Suprapubic skin (tissue), 4 donors: ENCODE data around the gene STIM2. TPM values are rescaled to one million over a fixed set of nuclear protein-coding genes. Genes with fewer than 3 reads are reported as not detected.
"Not testable (repeated sequence)": the region's sequence is repeated elsewhere in the genome, so short reads cannot be mapped to it uniquely, and the experiment has no call there.

Source experiments
- DNase-seq, 2 donors: peaks; one replicate each; pipeline ENCODE4 v3.0.0-alpha.2; 2019; ENCODE audit warnings: low spot score in 2 of 2
- H3K27ac ChIP-seq: fragments of 200-600 bp; sonication (generic); one replicate; pipeline ENCODE4 v1.5.1; 2019
- H3K27me3 ChIP-seq: fragments of 200-600 bp; sonication (generic); one replicate; pipeline ENCODE4 v1.5.1; 2019
- H3K36me3 ChIP-seq: fragments of 200-600 bp; sonication (generic); one replicate; pipeline ENCODE4 v1.5.1; 2019
- H3K4me1 ChIP-seq: fragments of 200-600 bp; sonication (generic); one replicate; pipeline ENCODE4 v1.5.1; 2019
- H3K4me3 ChIP-seq: fragments of 200-600 bp; sonication (generic); one replicate; pipeline ENCODE4 v1.5.1; 2019; ENCODE audit warnings: mild to moderate bottlenecking
- H3K9me3 ChIP-seq: fragments of 200-600 bp; sonication (generic); one replicate; pipeline ENCODE4 v1.5.1; 2019
- EP300 ChIP-seq: sonication (generic); formaldehyde crosslinking; IDR thresholded peaks from one replicate; pipeline ENCODE4 v1.6.1; 2017; ENCODE audit warnings: antibody characterized with exemption
- POLR2A ChIP-seq, 2 donors: fragments of 450-650 bp; IDR thresholded peaks; one replicate each; pipeline ENCODE4 v1.6.1; 2017; ENCODE audit warnings: antibody characterized with exemption in 2 of 2, mild to moderate bottlenecking in 2 of 2, moderate library complexity in 2 of 2
- POLR2AphosphoS5 ChIP-seq, 3 donors: sonication (generic); formaldehyde crosslinking; IDR thresholded peaks; one replicate each; pipeline ENCODE4 v1.6.1; 2017; ENCODE audit warnings: antibody characterized with exemption in 3 of 3
- WGBS: methylation state at CpG from one replicate; pipeline ENCODE4 v1.1.5; 2018; 5-methylcytosine and 5-hydroxymethylcytosine counted together
- total RNA-seq, 4 donors: library from RNA; depleted of rRNA; stranded (reverse); fragments of >200 nt; gene quantifications; one replicate each; pipeline ENCODE4 v1.1.0, GENCODE V29; 2016
- TF ChIP-seq, protein P1 (sequence below), 2 donors: fragments of 200-600 bp in 1 of 2; fragments of 450-650 bp in 1 of 2; sonication (generic) in 1 of 2; IDR thresholded peaks; one replicate each; pipeline ENCODE4 v1.5.1; 2016 to 2019; ENCODE audit warnings: antibody characterized with exemption in 2 of 2, mild to moderate bottlenecking in 1 of 2, moderate library complexity in 1 of 2

Gene STIM2
- total RNA-seq, 4 donors from 2014 or later, result 20.2 to 37.3 (median 27.5) TPM

DNA sequence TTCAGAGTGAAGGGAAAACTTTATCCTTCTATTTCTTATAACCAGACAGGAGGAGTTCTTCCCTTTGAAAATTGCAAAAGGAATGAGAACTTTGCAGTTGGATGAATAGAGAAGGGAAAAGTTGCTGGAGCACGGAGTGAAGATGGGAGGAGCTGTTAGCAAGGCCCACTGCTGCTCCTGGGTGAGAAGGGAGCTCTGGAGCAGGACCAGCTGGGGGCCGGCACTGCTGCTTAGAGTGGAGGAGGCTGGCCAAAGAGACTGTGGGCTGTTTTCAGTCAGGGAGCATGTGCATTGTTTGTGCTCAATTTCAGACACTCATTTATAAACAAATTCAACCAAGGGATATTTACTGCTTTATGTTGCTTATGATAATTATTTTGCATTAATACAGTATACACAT is 164.2 kb downstream of the STIM2 start:
- TF ChIP-seq EP300 (no peak), POLR2A (IDR thresholded peaks at IDR 0.05) (no peak), POLR2AphosphoS5 (IDR thresholded peaks at IDR 0.05) (no peak)
- TF ChIP-seq, protein P1, sequence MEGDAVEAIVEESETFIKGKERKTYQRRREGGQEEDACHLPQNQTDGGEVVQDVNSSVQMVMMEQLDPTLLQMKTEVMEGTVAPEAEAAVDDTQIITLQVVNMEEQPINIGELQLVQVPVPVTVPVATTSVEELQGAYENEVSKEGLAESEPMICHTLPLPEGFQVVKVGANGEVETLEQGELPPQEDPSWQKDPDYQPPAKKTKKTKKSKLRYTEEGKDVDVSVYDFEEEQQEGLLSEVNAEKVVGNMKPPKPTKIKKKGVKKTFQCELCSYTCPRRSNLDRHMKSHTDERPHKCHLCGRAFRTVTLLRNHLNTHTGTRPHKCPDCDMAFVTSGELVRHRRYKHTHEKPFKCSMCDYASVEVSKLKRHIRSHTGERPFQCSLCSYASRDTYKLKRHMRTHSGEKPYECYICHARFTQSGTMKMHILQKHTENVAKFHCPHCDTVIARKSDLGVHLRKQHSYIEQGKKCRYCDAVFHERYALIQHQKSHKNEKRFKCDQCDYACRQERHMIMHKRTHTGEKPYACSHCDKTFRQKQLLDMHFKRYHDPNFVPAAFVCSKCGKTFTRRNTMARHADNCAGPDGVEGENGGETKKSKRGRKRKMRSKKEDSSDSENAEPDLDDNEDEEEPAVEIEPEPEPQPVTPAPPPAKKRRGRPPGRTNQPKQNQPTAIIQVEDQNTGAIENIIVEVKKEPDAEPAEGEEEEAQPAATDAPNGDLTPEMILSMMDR (IDR thresholded peaks at IDR 0.05), result no peak
- no peak for DNase-seq
- H3K9me3 ChIP-seq, result no peaks in the 10 kb centered on the region
- no peak overlapping the region for H3K4me3 ChIP-seq
- H3K4me1 ChIP-seq, result no peaks in the 10 kb centered on the region
- no peaks in the 10 kb centered on the region for H3K27me3 ChIP-seq
- peaks cover 10% of the 10 kb centered on the region for H3K36me3 ChIP-seq
- WGBS, result 65% methylated on average over 2 of the region's 2 CpGs
- H3K27ac ChIP-seq, result no peak overlapping the region

DNA sequence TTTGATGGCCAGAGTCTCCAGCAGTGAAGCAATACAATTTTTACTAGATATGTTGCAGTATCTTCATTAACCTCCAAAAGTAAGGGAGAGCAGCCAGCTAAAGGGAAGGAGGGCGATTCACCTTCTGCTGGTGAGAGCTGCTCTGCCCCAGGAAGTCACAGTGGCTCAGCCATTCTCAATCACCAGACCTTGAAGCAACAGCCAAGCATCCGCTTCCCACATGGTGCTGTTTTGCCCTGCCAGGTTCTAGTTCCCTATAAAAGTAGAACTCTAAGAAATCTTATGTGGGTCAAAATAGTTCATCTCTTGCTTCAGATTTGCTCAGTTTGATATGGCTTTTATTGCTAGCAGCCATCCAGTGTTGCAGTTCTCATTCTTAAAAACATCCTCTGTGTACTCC is 166.8 kb downstream of the STIM2 start:
- Histone ChIP-seq H3K9me3 (no peaks in the 10 kb centered on the region), H3K36me3 (peaks cover 7% of the 10 kb centered on the region), H3K4me1 (no peaks in the 10 kb centered on the region), H3K4me3 (no peak overlapping the region), H3K27ac (no peak overlapping the region), H3K27me3 (no peaks in the 10 kb centered on the region)
- DNase-seq, result no peak
- TF ChIP-seq POLR2AphosphoS5 (IDR thresholded peaks at IDR 0.05), result no peak
- no peak for TF ChIP-seq POLR2A (IDR thresholded peaks at IDR 0.05)
- TF ChIP-seq EP300, result no peak
- TF ChIP-seq, protein P1 (IDR thresholded peaks at IDR 0.05), result no peak
- 77% methylated on average over 2 of the region's 2 CpGs for WGBS

DNA sequence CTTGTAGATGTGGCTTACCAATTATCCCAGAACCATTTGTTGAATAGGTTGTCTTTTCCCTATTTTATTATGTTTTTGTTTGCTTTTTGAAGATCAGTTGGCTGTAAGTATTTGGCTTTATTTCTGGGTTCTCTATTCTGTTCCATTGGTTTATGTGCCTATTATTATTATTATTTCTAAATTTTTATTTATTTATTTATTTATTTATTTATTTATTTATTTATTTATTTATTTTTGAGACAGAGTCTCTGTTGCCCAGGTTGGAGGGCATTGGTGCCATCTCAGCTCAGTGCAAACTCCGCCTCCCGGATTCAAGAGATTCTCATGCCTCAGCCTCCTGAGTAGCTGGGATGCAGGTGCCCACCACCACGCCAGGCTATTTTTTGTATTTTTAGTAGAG is 174.5 kb downstream of the STIM2 start:
- not testable (repeated sequence) for H3K27me3 ChIP-seq, H3K4me1 ChIP-seq, H3K27ac ChIP-seq, H3K4me3 ChIP-seq, DNase-seq, H3K36me3 ChIP-seq, H3K9me3 ChIP-seq
- 69% methylated on average over 3 of the region's 3 CpGs for WGBS

DNA sequence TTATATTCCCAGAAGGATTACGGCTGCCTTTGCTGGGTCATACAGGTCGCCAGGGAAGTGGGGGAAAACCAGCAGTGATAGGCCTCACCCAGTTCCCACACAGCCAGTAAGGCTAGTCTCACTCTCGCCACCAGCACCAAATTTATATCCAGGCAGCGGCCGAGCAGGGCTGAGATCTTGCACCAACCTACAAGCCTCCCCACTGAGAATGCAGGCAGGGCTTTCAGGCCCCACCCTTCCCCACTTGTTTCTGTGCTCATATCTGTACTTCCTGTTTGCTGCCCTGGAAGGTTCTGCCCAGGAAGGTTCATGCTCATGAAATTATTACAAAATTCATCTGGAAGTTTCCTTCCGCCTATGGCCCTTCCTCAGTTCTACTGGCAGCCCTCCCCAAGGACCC is 179.7 kb downstream of the STIM2 start:
- Histone ChIP-seq H3K27me3 (no peaks in the 10 kb centered on the region), H3K27ac (no peak overlapping the region), H3K9me3 (no peaks in the 10 kb centered on the region), H3K4me3 (no peak overlapping the region), H3K36me3 (no peaks in the 10 kb centered on the region), H3K4me1 (no peaks in the 10 kb centered on the region)
- no peak for DNase-seq
- 89% methylated on average over 6 of the region's 6 CpGs for WGBS
- TF ChIP-seq POLR2AphosphoS5 (IDR thresholded peaks at IDR 0.05) (no peak), EP300 (no peak), POLR2A (IDR thresholded peaks at IDR 0.05) (no peak)
- TF ChIP-seq, protein P1 (IDR thresholded peaks at IDR 0.05), result no peak

DNA sequence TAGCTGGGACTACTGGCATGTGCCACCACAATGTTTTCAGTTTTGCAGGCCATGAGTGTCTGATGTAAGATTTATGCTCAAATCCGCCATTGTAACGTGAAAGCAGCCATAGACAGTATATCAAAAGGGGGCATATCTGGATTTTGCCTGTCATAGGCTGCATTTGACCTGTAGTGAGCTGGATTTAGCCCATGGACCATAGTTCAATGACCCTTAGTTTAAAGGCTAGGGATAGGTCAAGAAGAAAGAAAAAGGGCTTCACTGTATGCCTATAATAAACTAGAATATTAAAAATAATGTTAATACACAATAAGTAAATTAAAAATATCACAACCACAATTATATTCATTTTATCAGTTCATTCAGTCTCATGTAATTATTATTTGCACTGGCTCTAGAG is 181.8 kb downstream of the STIM2 start:
- Histone ChIP-seq H3K9me3 (no peaks in the 10 kb centered on the region), H3K4me3 (no peak overlapping the region), H3K27ac (no peak overlapping the region), H3K27me3 (peaks cover 6% of the 10 kb centered on the region), H3K4me1 (no peaks in the 10 kb centered on the region), H3K36me3 (no peaks in the 10 kb centered on the region)
- DNase-seq, result no peak
- WGBS, result 86% methylated on average over 2 of the region's 2 CpGs
- TF ChIP-seq POLR2A (IDR thresholded peaks at IDR 0.05), result no peak
- TF ChIP-seq POLR2AphosphoS5 (IDR thresholded peaks at IDR 0.05), result no peak
- TF ChIP-seq EP300, result no peak
- TF ChIP-seq, protein P1 (IDR thresholded peaks at IDR 0.05), result no peak

DNA sequence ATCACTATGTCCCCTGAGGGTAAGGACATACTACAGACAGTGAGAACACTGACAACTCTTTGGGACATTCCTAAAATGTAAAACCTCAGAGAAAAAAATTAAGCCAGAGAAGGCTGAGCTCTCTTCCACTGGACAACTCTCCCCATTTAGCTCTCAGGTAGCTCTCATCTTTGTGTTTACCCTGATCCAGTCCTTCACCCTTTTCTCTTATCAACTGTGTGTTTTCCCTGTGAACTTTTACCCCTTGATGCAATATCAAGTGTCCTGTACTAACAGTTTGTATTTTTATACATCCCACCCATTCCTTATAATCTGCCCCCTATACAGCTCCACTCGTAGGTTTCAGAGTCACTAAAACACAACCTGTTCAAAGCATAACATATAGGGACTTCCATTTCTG is 182.6 kb downstream of the STIM2 start:
- Histone ChIP-seq H3K36me3 (no peaks in the 10 kb centered on the region), H3K27ac (no peak overlapping the region), H3K4me3 (no peak overlapping the region), H3K9me3 (no peaks in the 10 kb centered on the region), H3K27me3 (peaks cover 6% of the 10 kb centered on the region), H3K4me1 (peaks cover 2% of the 10 kb centered on the region)
- TF ChIP-seq EP300 (no peak), POLR2AphosphoS5 (IDR thresholded peaks at IDR 0.05) (no peak), POLR2A (IDR thresholded peaks at IDR 0.05) (no peak)
- TF ChIP-seq, protein P1 (IDR thresholded peaks at IDR 0.05), result no peak
- 74% methylated on average over 1 of the region's 1 CpG for WGBS
- no peak for DNase-seq
